HCT116 (cell line): ENCODE data around the gene TATDN2. TPM values are rescaled to one million over a fixed set of nuclear protein-coding genes. Genes with fewer than 3 reads are reported as not detected.

Experiments
- ATAC-seq: fragments of 200-7000 bp; cut with Tn5 transposase; 2 replicates; pipeline ENCODE4 v1.9.1; 2020; ENCODE audit warnings: mild to moderate bottlenecking, moderate library complexity
- BruUV-seq: library from RNA; stranded (reverse); fragments of 400-500 nt; replicated peaks from 2 replicates; lab custom pipeline; 2021; lab: Mats Ljungman, UMichigan
- CTCF ChIA-PET: fragments of 300-600 bp; sonication (Branson Sonifier 250); formaldehyde crosslinking; loops from one replicate; lab custom pipeline; 2021; ENCODE audit warnings: antibody characterized with exemption; lab: Charles Lee
- POLR2A ChIA-PET: fragments of 300-600, 350-600 bp; sonication (Branson Sonifier 250); formaldehyde crosslinking; loops from one replicate; lab custom pipeline; 2021; ENCODE audit warnings: antibody characterized with exemption; lab: Charles Lee
- RAD21 ChIA-PET, 2 experiments: fragments of 300-600 bp; sonication (Branson Sonifier 250); formaldehyde crosslinking; loops; one replicate each; lab custom pipeline; 2023; ENCODE audit warnings: low total read pairs in 2 of 2; ENCODE audit not compliant: uncharacterized antibody in 2 of 2, unreplicated experiment in 2 of 2, low non-redundant PET in 1 of 2; lab: Charles Lee
- DNase-seq: peaks from one replicate; pipeline ENCODE4 v3.0.0-alpha.2; 2010; ENCODE audit warnings: low read depth, low spot score
- H2AFZ ChIP-seq: fragments of 200-600 bp; shearing (Covaris generic), sonication (generic); 2 replicates; pipeline ENCODE4 v1.6.1; 2017; ENCODE audit warnings: low read depth, mixed run types, mixed read lengths, antibody characterized with exemption, low read length; ENCODE audit not compliant: poor library complexity, severe bottlenecking
- H3K27ac ChIP-seq: 2 replicates; pipeline ENCODE4 v1.5.1; 2012; ENCODE audit warnings: low read depth, low read length
- H3K27me3 ChIP-seq: fragments of 200-600 bp; sonication (generic); 2 replicates; pipeline ENCODE4 v1.6.1; 2016; ENCODE audit warnings: mixed run types, low read length, mixed read lengths; ENCODE audit not compliant: insufficient read depth
- H3K36me3 ChIP-seq, 2 experiments: fragments of 200-500 bp in 1 of 2; fragments of 200-600 bp in 1 of 2; sonication (Bioruptor generic) in 1 of 2; sonication (generic) in 1 of 2; 2 replicates each; pipeline versions ENCODE4 v1.5.1 to v1.6.1; 2014 to 2016; ENCODE audit warnings: low read length in 2 of 2, inconsistent platforms in 1 of 2, mixed read lengths in 1 of 2, mixed run types in 1 of 2; ENCODE audit not compliant: insufficient read depth in 2 of 2, control insufficient read depth in 1 of 2
- H3K4me1 ChIP-seq, 2 experiments: fragments of 200-600 bp in 1 of 2; sonication (generic) in 1 of 2; 2 replicates each; pipeline versions ENCODE4 v1.5.1 to v1.6.1; 2012 to 2017; ENCODE audit warnings: low read length in 2 of 2, inconsistent platforms in 1 of 2, mild to moderate bottlenecking in 1 of 2, mixed read lengths in 1 of 2, mixed run types in 1 of 2, moderate library complexity in 1 of 2; ENCODE audit not compliant: insufficient read depth in 2 of 2, control insufficient read depth in 1 of 2
- H3K4me2 ChIP-seq: fragments of 200-600 bp; sonication (generic); 2 replicates; pipeline ENCODE4 v1.6.1; 2017; ENCODE audit warnings: mixed run types, low read length, mixed read lengths
- H3K4me3 ChIP-seq, 2 experiments: fragments of 200-600 bp in 1 of 2; sonication (generic) in 1 of 2; replicated peaks in 1 of 2; 2 replicates each; pipeline ENCODE4 v1.5.1; 2011 to 2016; ENCODE audit warnings: low read length in 2 of 2, control low read depth in 1 of 2, low read depth in 1 of 2, mild to moderate bottlenecking in 1 of 2, mixed read lengths in 1 of 2, mixed run types in 1 of 2
- H3K79me2 ChIP-seq: fragments of 200-600 bp; sonication (generic); 2 replicates; pipeline ENCODE4 v1.6.1; 2017; ENCODE audit warnings: mild to moderate bottlenecking, mixed run types, low read length, moderate library complexity, mixed read lengths; ENCODE audit not compliant: insufficient read depth
- H3K9ac ChIP-seq: fragments of 200-600 bp; sonication (generic); 2 replicates; pipeline ENCODE4 v1.6.1; 2016; ENCODE audit warnings: low read length, mixed read lengths
- H3K9me2 ChIP-seq: fragments of 200-600 bp; sonication (generic), shearing (Covaris generic); 2 replicates; pipeline ENCODE4 v1.6.1; 2017; ENCODE audit warnings: mixed run types, mild to moderate bottlenecking, moderate library complexity; ENCODE audit not compliant: insufficient read depth
- H3K9me3 ChIP-seq, 2 experiments: fragments of 200-500 bp in 1 of 2; fragments of 200-600 bp in 1 of 2; sonication (Bioruptor generic) in 1 of 2; sonication (generic) in 1 of 2; 2 replicates each; pipeline ENCODE4 v1.6.1; 2014 to 2017; ENCODE audit warnings: low read length in 2 of 2, mixed read lengths in 2 of 2, inconsistent platforms in 1 of 2, low read depth in 1 of 2, mild to moderate bottlenecking in 1 of 2, mixed run types in 1 of 2, moderate library complexity in 1 of 2; ENCODE audit not compliant: control insufficient read depth in 1 of 2, insufficient read depth in 1 of 2
- H4K20me1 ChIP-seq: fragments of 200-600 bp; sonication (generic), shearing (Covaris generic); 2 replicates; pipeline ENCODE4 v1.6.1; 2017; ENCODE audit warnings: mixed run types, mild to moderate bottlenecking, moderate library complexity; ENCODE audit not compliant: insufficient read depth
- ELF1 ChIP-seq: IDR thresholded peaks from 2 replicates; pipeline ENCODE4 v1.6.1; 2012; ENCODE audit warnings: low read depth, borderline replicate concordance
- EZH2 ChIP-seq: fragments of 200-600 bp; sonication (generic); IDR thresholded peaks from 2 replicates; pipeline ENCODE4 v1.6.1; 2017; ENCODE audit warnings: antibody characterized with exemption, mixed run types
- FOSL1 ChIP-seq: IDR thresholded peaks from 2 replicates; pipeline ENCODE4 v1.6.1; 2012; ENCODE audit warnings: low read depth
- JUND ChIP-seq: IDR thresholded peaks from 2 replicates; pipeline ENCODE4 v1.6.1; 2012
- POLR2A ChIP-seq: IDR thresholded peaks from 2 replicates; pipeline ENCODE4 v1.7.0; 2011; ENCODE audit warnings: borderline replicate concordance; ENCODE audit not compliant: insufficient read depth, insufficient read length; ENCODE audit errors: extremely low read depth
- POLR2AphosphoS5 ChIP-seq: IDR thresholded peaks from 2 replicates; pipeline ENCODE4 v1.6.1; 2011; ENCODE audit warnings: mild to moderate bottlenecking, low read depth, low read length, moderate library complexity
- RAD21 ChIP-seq: IDR thresholded peaks from 2 replicates; pipeline ENCODE4 v1.6.1; 2012; ENCODE audit warnings: low read depth, mild to moderate bottlenecking
- REST ChIP-seq: IDR thresholded peaks from 2 replicates; pipeline ENCODE4 v1.6.1; 2012; ENCODE audit warnings: low read depth
- SIN3A ChIP-seq: IDR thresholded peaks from 2 replicates; pipeline ENCODE4 v1.6.1; 2012; ENCODE audit warnings: low read depth
- SP1 ChIP-seq: IDR thresholded peaks from 2 replicates; pipeline ENCODE4 v1.6.1; 2012; ENCODE audit warnings: low read depth
- SRF ChIP-seq: IDR thresholded peaks from 2 replicates; pipeline ENCODE4 v1.6.1; 2012; ENCODE audit warnings: low read depth
- YY1 ChIP-seq: IDR thresholded peaks from 2 replicates; pipeline ENCODE4 v1.6.1; 2011; ENCODE audit warnings: low read length, low read depth, moderate library complexity, mild to moderate bottlenecking; ENCODE audit not compliant: insufficient replicate concordance; ENCODE audit errors: extremely low read depth
- ZFX ChIP-seq: fragments of 450-650 bp; IDR thresholded peaks from 2 replicates; pipeline ENCODE4 v1.6.1; 2017
- ZNF274 ChIP-seq: fragments of 200-500 bp; sonication (Bioruptor generic); IDR thresholded peaks from 2 replicates; pipeline ENCODE4 v1.6.1; 2014; ENCODE audit warnings: mild to moderate bottlenecking, low read depth, low read length, inconsistent platforms
- intact Hi-C: fragments of 100-400 bp; cut with micrococcal nuclease; formaldehyde crosslinking; loops from 2 replicates; pipeline ENCODE4 v1.10.0; 2022
- total RNA-seq: library from RNA; stranded (reverse); gene quantifications from one replicate; pipeline ENCODE4 v1.2.1, GENCODE V29; 2021; ENCODE audit not compliant: unreplicated experiment
- TF ChIP-seq, protein P1 (sequence below): IDR thresholded peaks from 2 replicates; pipeline ENCODE4 v1.6.1; 2012
- TF ChIP-seq, protein P2 (sequence below), 3 experiments: fragments of 200-600 bp in 1 of 3; sonication (generic) in 1 of 3; IDR thresholded peaks in 2 of 3; conservative IDR thresholded peaks in 1 of 3; 2 replicates each; pipeline ENCODE4 v1.5.1; 2012 to 2017; ENCODE audit warnings: low read depth in 2 of 3, low read length in 2 of 3, antibody characterized with exemption in 1 of 3, borderline replicate concordance in 1 of 3, control low read depth in 1 of 3, mild to moderate bottlenecking in 1 of 3, mixed read lengths in 1 of 3, mixed run types in 1 of 3, moderate library complexity in 1 of 3; ENCODE audit not compliant: insufficient read depth in 1 of 3
- TF ChIP-seq, protein P3 (sequence below): IDR thresholded peaks from 2 replicates; pipeline ENCODE4 v1.6.1; 2012

TATDN2 gene
- total RNA-seq, 1 experiment from 2014 or later = 26.8 TPM

DNA sequence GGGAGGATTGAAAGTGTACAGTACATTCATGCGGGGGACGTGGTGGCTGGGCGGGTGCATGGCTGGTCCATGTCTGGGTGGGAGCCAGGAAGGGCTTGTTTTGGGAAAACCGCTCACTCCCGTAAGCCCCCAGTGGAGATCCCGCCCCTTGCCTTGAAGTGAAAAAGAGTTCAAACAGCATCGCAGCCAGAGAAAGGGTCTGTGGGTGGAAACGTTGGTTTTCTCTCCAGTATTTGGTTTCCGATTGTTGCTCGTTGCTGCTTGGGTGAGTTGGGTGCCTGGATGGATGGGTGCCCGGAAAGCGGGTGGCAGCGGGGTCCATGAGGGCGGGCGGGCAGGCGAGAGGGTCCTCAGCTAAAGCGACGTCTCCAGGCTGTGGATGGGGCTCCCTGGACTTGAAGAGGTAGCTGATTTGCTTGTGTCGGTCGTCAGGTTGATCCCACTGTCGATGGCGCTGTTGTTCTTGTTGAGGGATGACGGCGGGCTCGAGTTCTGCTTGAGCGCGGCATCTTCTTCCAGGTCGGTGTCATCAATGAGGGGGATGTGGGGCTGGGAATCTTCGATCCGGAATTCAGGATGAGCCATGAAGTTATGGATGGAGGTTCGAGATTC lies 80.3 kb downstream of the TATDN2 start:
- DNase-seq (no peak), ATAC-seq (no peak)
- Histone ChIP-seq H3K36me3 (no peaks in the 10 kb centered on the region), H3K4me1 (no peaks in the 10 kb centered on the region), H3K27ac (no peak overlapping the region), H3K9ac (no peak overlapping the region), H3K27me3 (peaks cover 45% of the 10 kb centered on the region; the same call in 1 of the 2 replicates), H3K79me2 (no peaks in the 10 kb centered on the region), H3K4me2 (no peak overlapping the region), H4K20me1 (no peaks in the 10 kb centered on the region), H3K4me3 (no peak overlapping the region), H2AFZ (no peak overlapping the region), H3K9me2 (no peaks in the 10 kb centered on the region), H3K9me3 (no peaks in the 10 kb centered on the region)
- POLR2A ChIA-PET = no interaction called here
- BruUV-seq = no TSS peak
- intact Hi-C loops = no loop called here
- CTCF ChIA-PET = no interaction called here
- TF ChIP-seq ZNF274 (no peak), POLR2AphosphoS5 (no peak), REST (no peak), ELF1 (no peak), EZH2 (no peak), YY1 (no peak), JUND (no peak), POLR2A (no peak), ZFX (no peak), SP1 (no peak), SRF (no peak), RAD21 (no peak), FOSL1 (no peak), SIN3A (no peak)
- TF ChIP-seq, protein P1, sequence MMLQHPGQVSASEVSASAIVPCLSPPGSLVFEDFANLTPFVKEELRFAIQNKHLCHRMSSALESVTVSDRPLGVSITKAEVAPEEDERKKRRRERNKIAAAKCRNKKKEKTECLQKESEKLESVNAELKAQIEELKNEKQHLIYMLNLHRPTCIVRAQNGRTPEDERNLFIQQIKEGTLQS = no peak
- TF ChIP-seq, protein P2, sequence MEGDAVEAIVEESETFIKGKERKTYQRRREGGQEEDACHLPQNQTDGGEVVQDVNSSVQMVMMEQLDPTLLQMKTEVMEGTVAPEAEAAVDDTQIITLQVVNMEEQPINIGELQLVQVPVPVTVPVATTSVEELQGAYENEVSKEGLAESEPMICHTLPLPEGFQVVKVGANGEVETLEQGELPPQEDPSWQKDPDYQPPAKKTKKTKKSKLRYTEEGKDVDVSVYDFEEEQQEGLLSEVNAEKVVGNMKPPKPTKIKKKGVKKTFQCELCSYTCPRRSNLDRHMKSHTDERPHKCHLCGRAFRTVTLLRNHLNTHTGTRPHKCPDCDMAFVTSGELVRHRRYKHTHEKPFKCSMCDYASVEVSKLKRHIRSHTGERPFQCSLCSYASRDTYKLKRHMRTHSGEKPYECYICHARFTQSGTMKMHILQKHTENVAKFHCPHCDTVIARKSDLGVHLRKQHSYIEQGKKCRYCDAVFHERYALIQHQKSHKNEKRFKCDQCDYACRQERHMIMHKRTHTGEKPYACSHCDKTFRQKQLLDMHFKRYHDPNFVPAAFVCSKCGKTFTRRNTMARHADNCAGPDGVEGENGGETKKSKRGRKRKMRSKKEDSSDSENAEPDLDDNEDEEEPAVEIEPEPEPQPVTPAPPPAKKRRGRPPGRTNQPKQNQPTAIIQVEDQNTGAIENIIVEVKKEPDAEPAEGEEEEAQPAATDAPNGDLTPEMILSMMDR (IDR thresholded peaks at IDR 0.05 in 2 of 3, conservative IDR thresholded peaks at IDR 0.05 in 1 of 3; ENCODE audit: borderline replicate concordance in 1 of 3, insufficient read depth in 1 of 3, low read depth in 2 of 3, low read length in 2 of 3) = no peak
- TF ChIP-seq, protein P3, sequence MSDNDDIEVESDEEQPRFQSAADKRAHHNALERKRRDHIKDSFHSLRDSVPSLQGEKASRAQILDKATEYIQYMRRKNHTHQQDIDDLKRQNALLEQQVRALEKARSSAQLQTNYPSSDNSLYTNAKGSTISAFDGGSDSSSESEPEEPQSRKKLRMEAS = no peak
- RAD21 ChIA-PET = no interaction called here
